Heart right ventricle (tissue), 16 donors: Measurements from ENCODE around the gene CXCR5. TPM values are rescaled to one million over a fixed set of nuclear protein-coding genes. Genes with fewer than 3 reads are reported as not detected.
A peak's percentile ranks its signal among the peaks of the same experiment; 100 is the strongest.

Experiments used
- ATAC-seq, 8 donors: fragments of 200-7000 bp; cut with Tn5 transposase; one replicate each; pipeline ENCODE4 v1.9.1; 2020; ENCODE audit warnings: mild to moderate bottlenecking in 8 of 8, moderate library complexity in 8 of 8, moderate number of reproducible peaks in 1 of 8
- DNase-seq, 2 donors: peaks; one replicate each; pipeline ENCODE4 v3.0.0-alpha.2; 2020
- H3K27ac ChIP-seq, 10 donors: fragments of 200-600 bp; sonication (generic) in 2 of 10; one replicate each; pipeline versions ENCODE4 v1.5.0 to v1.8.0; 2020 to 2022; ENCODE audit warnings: mild to moderate bottlenecking in 3 of 10
- H3K27me3 ChIP-seq, 7 donors: fragments of 200-600 bp; one replicate each; pipeline ENCODE4 v1.8.0; 2021 to 2022; ENCODE audit warnings: mild to moderate bottlenecking in 2 of 7
- H3K36me3 ChIP-seq, 9 donors: fragments of 200-600 bp; sonication (generic) in 1 of 9; one replicate each; pipeline versions ENCODE4 v1.5.0 to v1.8.0; 2020 to 2022; ENCODE audit warnings: mild to moderate bottlenecking in 2 of 9
- H3K4me1 ChIP-seq, 9 donors: fragments of 200-600 bp; sonication (generic) in 1 of 9; one replicate each; pipeline versions ENCODE4 v1.5.0 to v1.8.0; 2020 to 2022; ENCODE audit warnings: mild to moderate bottlenecking in 4 of 9
- H3K4me3 ChIP-seq, 10 donors: fragments of 200-600 bp; sonication (generic) in 2 of 10; one replicate each; pipeline versions ENCODE4 v1.5.0 to v1.8.0; 2020 to 2022; ENCODE audit warnings: mild to moderate bottlenecking in 7 of 10, moderate library complexity in 2 of 10
- H3K9me3 ChIP-seq, 11 donors: fragments of 200-600 bp in 10 of 11; sonication (generic) in 2 of 11; one replicate each; pipeline versions ENCODE4 v1.5.0 to v1.8.0; 2013 to 2022; ENCODE audit warnings: mild to moderate bottlenecking in 2 of 11, control low read depth in 1 of 11, moderate library complexity in 1 of 11
- WGBS, 2 donors: extraction: QIAGEN DNeasy Blood & Tissue Kit; methylation state at CpG; one replicate each; pipeline ENCODE4 v1.1.7; 2013; ENCODE audit warnings: inconsistent platforms in 1 of 2; 5-methylcytosine and 5-hydroxymethylcytosine counted together
- intact Hi-C, 10 donors: fragments of 100-400 bp; cut with DNase I; formaldehyde crosslinking; loops; one replicate each; pipeline versions ENCODE4 v1.11.1 to v1.14.2; 2022
- polyA plus RNA-seq, 2 donors: library from polyadenylated mRNA; stranded (reverse); fragments of 200-250 nt; gene quantifications; one replicate each; pipeline ENCODE4 v1.2.3, GENCODE V29; 2013
- total RNA-seq, 10 donors: library from RNA; stranded (reverse); fragmentation: NEBNext Ultra II Directional in 3 of 10; extraction: Animal tissue kit (Norgen Biotek cat#: 25700) in 3 of 10; gene quantifications; one replicate each; pipeline versions ENCODE4 v1.2.1 to v1.2.4, GENCODE V29; 2021 to 2023
- TF ChIP-seq, protein P1 (sequence below), 9 donors: fragments of 200-600 bp; sonication (generic) in 2 of 9; IDR thresholded peaks; one replicate each; pipeline versions ENCODE4 v1.5.0 to v1.8.0; 2021 to 2022; ENCODE audit warnings: antibody characterized with exemption in 9 of 9, mild to moderate bottlenecking in 5 of 9, moderate library complexity in 1 of 9
- donor health status: Arrhythmogenic right ventricular cardiomyopathy.
- donor health status: ischemic (EF 13 %, LVEDD 7.1; RV severe dilation, severe dysfunction).
- donor health status: healthy with polysubstance abuse.
- donor health status: DM: no; HTN: yes; CAD: no.
- donor health status: DM: no; HTN: no; CAD: no.
- donor health status: ischemic (EF 25% LVEDD 6.9; RV normal size, moderate dysfunction).
- donor health status: ischemic (EF 25% LVEDD 5.7; RV mildly dilated, moderate dysfunction).
- donor health status: healthy.
- donor health status: DM: yes; HTN: yes; CAD: no.
- donor health status: Ischemic cardiomyopathy.
- donor health status: ischemic (EF 35%, LVEDD 5.7; RV mildly dilated, moderate dysfunction).
- donor health status: nonischemic (EF 11% LVEDD 7.7; RV severe dilation, severe dysfunction).
- donor health status: DM: yes; HTN: yes; CAD: no.
- donor health status: PGD.
- donor health status: ischemic (EF 29% LVEDD 5.4; RV normal size, mild dysfunction).
- donor health status: nonischemic (EF 23%, LVEDD 6.1; RV moderate dilation, normal function).

CXCR5 gene
- total and polyA plus RNA-seq, 12 donors: 0.16 to 0.58 (median 0.22) TPM; not detected in 9

DNA sequence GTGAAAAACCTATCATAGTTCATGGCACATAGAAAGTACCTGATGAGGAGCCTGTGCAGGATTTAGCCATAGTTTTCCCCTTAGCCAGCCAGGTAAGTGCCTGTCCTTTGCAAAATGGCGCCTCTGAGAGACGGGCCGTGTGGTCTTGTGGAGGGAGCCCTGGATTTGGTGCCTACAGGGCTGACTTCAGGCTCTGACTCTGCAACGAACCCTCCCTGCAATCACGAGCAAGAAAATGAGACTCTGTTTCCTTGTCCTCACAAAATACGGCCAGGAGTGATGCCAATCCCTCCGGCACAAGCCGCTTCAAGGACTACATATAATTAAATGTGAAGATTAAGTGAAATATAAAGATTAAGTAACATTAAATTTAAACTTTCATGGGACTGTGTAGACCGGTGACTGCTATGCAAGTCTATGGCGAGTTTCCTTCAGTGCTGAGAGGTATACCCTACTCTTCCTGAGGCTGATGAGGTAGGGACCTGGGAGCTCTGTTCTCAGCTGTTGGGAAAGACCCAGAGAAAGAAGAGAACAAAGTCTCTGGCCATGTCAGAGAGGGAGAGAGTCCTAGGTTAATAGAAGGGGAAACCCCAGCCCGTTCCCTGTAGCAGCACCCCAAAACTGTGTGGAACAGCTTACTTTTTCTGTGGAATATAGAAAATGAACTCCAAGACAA, 6.1 kb upstream of the CXCR5 start:
- H3K36me3 ChIP-seq: no peaks in the 10 kb centered on the region
- peaks cover 0 to 36% (median 0%) of the 10 kb centered on the region in 9 donors for H3K4me1 ChIP-seq
- 87 to 90% methylated on average over 11 of the region's 11 CpGs for WGBS, 2 donors
- no peaks in the 10 kb centered on the region for H3K9me3 ChIP-seq
- DNase-seq: no peak
- H3K4me3 ChIP-seq: no peak overlapping the region
- no peaks in the 10 kb centered on the region for H3K27me3 ChIP-seq
- peak overlapping the region in 1 of 10 donors; percentile 82 for H3K27ac ChIP-seq
- TF ChIP-seq, protein P1, sequence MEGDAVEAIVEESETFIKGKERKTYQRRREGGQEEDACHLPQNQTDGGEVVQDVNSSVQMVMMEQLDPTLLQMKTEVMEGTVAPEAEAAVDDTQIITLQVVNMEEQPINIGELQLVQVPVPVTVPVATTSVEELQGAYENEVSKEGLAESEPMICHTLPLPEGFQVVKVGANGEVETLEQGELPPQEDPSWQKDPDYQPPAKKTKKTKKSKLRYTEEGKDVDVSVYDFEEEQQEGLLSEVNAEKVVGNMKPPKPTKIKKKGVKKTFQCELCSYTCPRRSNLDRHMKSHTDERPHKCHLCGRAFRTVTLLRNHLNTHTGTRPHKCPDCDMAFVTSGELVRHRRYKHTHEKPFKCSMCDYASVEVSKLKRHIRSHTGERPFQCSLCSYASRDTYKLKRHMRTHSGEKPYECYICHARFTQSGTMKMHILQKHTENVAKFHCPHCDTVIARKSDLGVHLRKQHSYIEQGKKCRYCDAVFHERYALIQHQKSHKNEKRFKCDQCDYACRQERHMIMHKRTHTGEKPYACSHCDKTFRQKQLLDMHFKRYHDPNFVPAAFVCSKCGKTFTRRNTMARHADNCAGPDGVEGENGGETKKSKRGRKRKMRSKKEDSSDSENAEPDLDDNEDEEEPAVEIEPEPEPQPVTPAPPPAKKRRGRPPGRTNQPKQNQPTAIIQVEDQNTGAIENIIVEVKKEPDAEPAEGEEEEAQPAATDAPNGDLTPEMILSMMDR (IDR thresholded peaks at IDR 0.05): no peak
- ATAC-seq: no peak
- intact Hi-C loops: loop anchor here in 2 of 10 donors (10.0 kb wide), 1 partner anchor 183 kb away; no protein-coding TSS in a partner anchor

DNA sequence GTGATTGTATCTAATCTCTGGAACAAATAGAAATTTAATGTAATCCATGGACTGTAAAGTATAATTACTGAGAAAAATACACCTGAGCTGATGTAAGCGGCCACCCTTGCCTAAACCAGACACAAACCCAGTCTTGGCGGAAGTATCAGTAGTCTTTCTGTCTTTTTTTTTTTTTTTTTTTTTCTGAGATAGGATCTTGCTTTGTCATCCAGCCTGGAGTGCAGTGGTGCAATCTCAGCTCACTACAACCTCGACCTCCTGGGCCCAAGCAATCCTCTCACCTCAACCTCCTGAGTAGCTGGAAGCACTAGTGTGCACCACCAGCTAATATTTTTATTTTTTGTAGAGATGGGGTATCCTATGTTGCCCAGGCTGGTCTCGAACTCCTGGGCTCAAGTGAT, 5.5 kb upstream of the CXCR5 start:
- Histone ChIP-seq H3K4me3 (no peak overlapping the region), H3K9me3 (no peaks in the 10 kb centered on the region), H3K4me1 (peaks cover 0 to 41% (median 0%) of the 10 kb centered on the region in 9 donors), H3K27ac (peak overlapping the region in 1 of 10 donors; percentile 82), H3K36me3 (no peaks in the 10 kb centered on the region), H3K27me3 (no peaks in the 10 kb centered on the region)
- DNase-seq: no peak
- TF ChIP-seq, protein P1 (IDR thresholded peaks at IDR 0.05): no peak
- no peak for ATAC-seq
- intact Hi-C loops: loop anchor here in 2 of 10 donors (10.0 kb wide), 1 partner anchor 183 kb away; no protein-coding TSS in a partner anchor
- 82 to 86% methylated on average over 4 of the region's 4 CpGs for WGBS, 2 donors

DNA sequence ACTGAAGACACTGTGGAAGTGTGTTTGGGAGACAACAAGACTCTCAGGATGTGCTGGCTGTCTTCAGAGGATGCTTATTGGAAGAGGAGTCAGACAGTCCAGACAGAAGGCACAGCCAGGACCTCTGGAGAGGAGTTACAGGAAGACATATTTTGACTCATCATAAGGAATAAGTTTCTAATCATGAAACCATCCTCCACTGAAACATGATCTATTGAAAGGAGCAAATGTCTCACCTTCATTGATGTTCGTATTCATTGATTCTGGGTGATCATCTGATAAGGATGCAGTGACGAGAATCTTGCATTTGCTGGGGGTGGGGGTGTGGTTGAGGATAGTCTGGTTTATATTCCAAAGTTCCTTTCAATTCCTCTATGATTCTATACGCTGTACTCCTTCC, 2.5 kb upstream of the CXCR5 start:
- Histone ChIP-seq H3K4me3 (no peak overlapping the region), H3K9me3 (no peaks in the 10 kb centered on the region), H3K27ac (no peak overlapping the region), H3K27me3 (no peaks in the 10 kb centered on the region), H3K36me3 (no peaks in the 10 kb centered on the region), H3K4me1 (peaks cover 0 to 28% (median 0%) of the 10 kb centered on the region in 9 donors)
- intact Hi-C loops: no loop called here
- DNase-seq (no peak), ATAC-seq (no peak)
- TF ChIP-seq, protein P1 (IDR thresholded peaks at IDR 0.05): no peak
- 67 to 70% methylated on average over 3 of the region's 3 CpGs for WGBS, 2 donors

DNA sequence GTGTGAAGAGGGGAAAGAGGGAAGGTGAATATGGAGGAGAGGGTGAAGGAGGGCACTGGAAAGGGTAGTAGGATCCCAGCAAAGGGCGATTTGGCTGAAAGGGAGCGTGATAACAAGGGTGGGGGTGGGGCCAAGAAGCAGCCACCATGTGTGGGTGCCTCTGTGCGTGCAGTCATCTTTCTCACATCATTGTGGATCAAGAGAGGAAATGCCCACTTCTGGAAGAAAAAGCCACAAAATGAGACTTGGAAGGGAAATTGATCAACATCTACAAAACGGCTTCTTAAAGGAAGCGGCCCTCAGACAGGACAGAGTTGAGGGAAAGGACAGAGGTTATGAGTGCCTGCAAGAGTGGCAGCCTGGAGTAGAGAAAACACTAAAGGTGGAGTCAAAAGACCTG, 1.2 kb upstream of the CXCR5 start:
- Histone ChIP-seq H3K4me3 (no peak overlapping the region), H3K27ac (no peak overlapping the region), H3K9me3 (no peaks in the 10 kb centered on the region), H3K4me1 (peaks cover under 1 to 19% (median 3%) of the 10 kb centered on the region in 9 donors), H3K36me3 (no peaks in the 10 kb centered on the region), H3K27me3 (no peaks in the 10 kb centered on the region)
- DNase-seq: no peak
- 71 to 76% methylated on average over 5 of the region's 5 CpGs for WGBS, 2 donors
- ATAC-seq: no peak
- intact Hi-C loops: no loop called here
- TF ChIP-seq, protein P1 (IDR thresholded peaks at IDR 0.05): no peak
